DLD1 (cell line): Measurements from ENCODE around the gene FASTKD2.
"Not testable (repeated sequence)": the region's sequence is repeated elsewhere in the genome, so short reads cannot be mapped to it uniquely, and the experiment has no call there.

Source experiments
- in situ Hi-C: cut with HindIII; loops from 2 replicates; pipeline ENCODE4 v1.10.0; 2017; ENCODE audit warnings: low sequenced_read_pairs

The FASTKD2 gene

GRCh38 chr2:206790311-206790935 lies 25.0 kb downstream of the FASTKD2 start:
- in situ Hi-C loops = no loop called here

DNA sequence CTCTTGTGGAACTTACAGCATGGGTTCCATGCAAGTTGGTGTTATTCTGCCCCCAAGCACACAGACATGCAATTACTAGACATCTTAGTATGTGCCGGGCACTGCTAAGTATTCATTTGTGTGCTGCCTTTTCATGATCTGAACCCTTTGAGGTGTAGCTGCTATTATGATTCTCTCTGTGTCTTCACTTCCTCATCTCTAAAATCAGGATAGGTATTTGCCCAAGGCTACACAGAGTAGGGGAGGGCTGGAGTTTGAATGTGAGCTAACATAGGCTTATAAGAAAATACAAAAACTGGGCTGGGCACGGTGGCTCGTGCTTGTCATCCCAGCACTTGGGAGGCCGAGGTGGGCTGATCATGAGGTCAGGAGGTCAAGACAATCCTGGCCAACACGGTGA lies 27.2 kb downstream of the FASTKD2 start:
- in situ Hi-C loops = no loop called here

GRCh38 chr2:206797376-206797775 lies 32.0 kb downstream of the FASTKD2 start:
- in situ Hi-C loops = no loop called here

- in situ Hi-C loops = no loop called here
Measured at GRCh38 chr2:206798000-206798399, 32.6 kb downstream of the FASTKD2 start.

- in situ Hi-C loops = no loop called here
Measured at GRCh38 chr2:206799083-206799482, 33.7 kb downstream of the FASTKD2 start.

DNA sequence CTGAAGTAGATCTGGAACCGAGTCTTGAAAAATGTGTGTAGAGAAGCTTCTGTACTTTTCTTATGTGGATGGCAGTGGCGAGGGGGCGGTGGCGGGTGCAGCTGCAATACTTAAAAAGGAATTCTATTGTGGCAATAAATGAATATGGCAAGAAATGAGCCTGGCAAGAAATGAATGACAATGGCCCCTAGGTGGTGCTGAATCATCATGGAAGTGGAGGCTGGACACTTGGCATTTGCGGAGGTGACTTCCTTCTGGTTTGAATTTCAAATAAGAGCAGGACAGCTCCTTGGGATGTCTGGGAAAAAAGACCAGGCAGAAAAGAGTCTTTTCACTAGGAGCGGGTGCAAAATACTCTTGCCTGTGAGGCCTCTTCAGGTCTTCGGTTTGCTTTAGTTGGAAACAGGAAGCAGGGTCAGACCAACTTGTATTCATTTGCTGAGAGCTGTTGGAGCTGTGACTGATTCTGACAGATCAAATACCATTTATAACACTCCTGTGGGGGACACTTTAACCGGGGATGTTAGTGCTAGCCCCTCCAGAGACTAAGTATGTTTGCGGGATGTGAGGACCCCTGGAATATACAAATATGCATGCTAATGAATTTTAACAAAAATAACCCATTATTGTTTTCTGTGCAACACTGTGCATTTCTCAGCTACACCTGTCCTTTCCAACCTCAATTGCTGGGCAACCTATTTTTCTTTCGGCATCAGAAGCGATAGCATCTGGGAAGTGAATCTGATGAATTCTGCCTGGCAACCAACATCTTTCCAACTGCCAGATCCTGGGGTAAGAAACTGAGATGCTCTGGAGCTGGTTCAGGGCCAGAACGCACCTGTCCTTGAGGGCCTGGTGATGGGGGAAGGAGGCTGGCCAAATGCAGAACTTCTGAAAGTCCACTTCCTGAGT lies 35.4 kb downstream of the FASTKD2 start:
- in situ Hi-C loops = no loop called here

GRCh38 chr2:206801418-206802189 lies 36.2 kb downstream of the FASTKD2 start:
- in situ Hi-C loops = no loop called here

GRCh38 chr2:206802654-206803514 lies 37.5 kb downstream of the FASTKD2 start:
- in situ Hi-C loops = no loop called here

- in situ Hi-C loops = no loop called here
Measured at GRCh38 chr2:206804326-206804725, 38.9 kb downstream of the FASTKD2 start.

DNA sequence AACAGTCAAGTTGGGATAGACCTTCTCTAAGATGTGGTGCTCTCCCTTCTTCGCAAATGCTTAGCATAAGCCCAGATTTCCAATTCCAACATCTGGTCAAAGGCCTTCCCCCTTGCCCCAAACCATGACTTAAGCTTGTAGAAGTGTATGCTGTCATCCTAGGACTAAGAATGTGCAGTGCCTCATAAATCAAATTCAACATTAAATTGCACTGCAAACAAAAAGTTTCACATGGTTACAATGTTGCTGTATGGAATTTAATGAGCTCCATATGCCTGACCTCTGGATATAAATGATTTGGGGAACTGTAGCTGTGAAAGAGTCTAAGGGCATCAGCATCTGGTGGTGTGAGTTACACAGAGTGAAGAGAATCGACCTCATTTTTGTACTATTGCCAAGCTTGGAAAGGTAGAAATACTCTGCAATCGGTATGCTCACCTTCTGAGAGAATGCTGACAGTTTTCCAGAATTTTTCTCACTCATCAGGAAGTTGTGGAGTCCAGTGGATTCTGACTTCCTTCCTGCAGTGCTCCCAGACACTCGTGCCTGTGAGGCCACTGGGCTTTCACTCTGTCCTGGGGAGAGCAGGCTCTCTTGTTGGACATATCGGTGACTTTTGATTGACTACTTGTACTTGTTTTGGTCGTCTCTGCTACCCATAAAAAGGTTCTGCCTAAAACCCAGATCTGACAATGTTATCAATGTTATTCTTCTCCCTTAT lies 40.6 kb downstream of the FASTKD2 start:
- in situ Hi-C loops = no loop called here

GRCh38 chr2:206807624-206808023 lies 42.2 kb downstream of the FASTKD2 start:
- in situ Hi-C loops = not testable (repeated sequence)

DNA sequence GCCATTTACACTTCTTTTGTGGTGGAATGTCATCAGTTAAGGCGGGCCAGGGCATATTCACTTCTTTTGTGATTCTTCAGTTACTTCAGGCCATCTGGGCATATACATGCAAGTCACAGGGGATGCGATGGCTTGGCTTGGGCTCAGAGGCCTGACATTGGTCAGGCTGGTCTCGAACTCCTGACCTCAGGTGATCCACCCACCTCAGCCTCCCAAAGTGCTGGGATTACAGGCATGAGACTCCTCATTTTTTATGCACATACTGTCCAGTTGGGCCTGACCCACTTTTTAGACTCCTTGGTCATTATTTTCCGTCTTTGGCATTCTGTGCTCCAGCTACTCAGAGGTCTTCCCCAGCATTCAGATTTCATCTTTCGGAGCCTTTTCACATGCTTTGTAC lies 47.1 kb downstream of the FASTKD2 start:
- in situ Hi-C loops = not testable (repeated sequence)

GRCh38 chr2:206814498-206814897 lies 49.1 kb downstream of the FASTKD2 start:
- in situ Hi-C loops = no loop called here

- in situ Hi-C loops = no loop called here
Measured at GRCh38 chr2:206820807-206821206, 55.4 kb downstream of the FASTKD2 start.

DNA sequence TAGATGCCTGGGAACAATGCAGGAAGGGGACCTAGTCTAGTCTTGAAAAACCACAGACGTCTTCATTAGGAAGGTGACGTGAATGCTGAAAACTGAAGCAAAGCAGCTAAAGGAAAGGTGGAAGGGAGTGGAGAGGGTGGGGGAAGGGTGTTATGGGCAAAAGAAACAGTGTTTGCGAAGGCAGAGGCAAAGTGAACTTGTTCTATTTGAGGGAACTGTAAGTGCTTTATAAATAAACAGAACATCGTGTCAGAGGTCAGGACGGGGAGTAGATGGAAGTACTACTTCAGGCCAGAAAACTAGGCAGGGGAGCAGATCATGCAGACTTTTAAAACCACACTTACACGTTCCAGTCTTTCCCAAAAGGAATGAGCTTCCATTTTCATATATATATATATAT lies 57.8 kb downstream of the FASTKD2 start:
- in situ Hi-C loops = no loop called here

DNA sequence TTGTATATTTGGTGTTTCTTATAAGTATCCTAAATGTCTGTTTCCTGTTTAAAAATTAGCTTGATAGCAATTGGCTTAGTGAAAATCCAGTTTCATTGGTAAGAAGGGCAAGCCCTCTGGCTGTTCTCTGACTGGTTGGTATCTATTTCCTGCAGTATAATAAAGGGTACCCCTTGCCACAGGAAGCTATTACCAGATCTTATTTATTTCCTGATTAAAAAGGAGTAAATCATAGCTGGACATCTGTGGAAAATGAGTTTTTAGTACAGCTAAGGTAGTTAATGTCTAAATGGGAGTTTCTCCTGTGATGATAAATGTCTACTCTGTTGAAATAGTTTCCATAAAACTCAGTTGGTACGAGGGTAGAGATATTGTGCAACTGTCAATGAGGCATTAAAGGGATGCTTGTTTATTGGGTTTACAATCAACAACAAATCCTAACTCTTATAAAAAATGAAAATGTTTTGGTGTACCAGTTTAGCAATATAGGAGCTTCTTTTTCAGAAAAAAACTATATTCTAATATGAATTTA lies 58.7 kb downstream of the FASTKD2 start:
- in situ Hi-C loops = no loop called here

DNA sequence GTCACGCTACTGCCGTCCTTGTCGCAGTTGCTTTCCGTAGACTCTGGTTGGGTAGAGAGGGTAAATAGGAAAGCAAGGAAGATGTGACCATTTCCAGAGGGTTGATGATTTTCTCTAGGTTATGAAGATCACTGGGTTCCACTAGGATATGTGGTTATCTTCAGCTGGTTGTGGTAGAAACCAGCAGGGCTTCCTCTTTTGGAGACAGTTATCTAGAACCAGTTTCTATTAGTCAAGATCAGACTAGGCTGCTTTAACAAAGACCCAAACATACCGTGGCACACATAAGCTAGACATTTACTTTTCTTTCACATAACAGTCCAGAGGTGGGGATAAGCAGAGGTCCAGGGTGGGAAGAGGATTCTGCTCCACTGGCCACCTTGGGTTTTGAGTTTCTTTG lies 59.6 kb downstream of the FASTKD2 start:
- in situ Hi-C loops = no loop called here

GRCh38 chr2:206831442-206831995 lies 66.1 kb downstream of the FASTKD2 start:
- in situ Hi-C loops = no loop called here

GRCh38 chr2:206832873-206833272 lies 67.5 kb downstream of the FASTKD2 start:
- in situ Hi-C loops = no loop called here
